Measurements from ENCODE around the gene CCER1. TPM values are rescaled to one million over a fixed set of nuclear protein-coding genes. Genes with fewer than 3 reads are reported as not detected.

The CCER1 gene
- total RNA-seq, 4 donors from 2014 or later, result not detected

DNA sequence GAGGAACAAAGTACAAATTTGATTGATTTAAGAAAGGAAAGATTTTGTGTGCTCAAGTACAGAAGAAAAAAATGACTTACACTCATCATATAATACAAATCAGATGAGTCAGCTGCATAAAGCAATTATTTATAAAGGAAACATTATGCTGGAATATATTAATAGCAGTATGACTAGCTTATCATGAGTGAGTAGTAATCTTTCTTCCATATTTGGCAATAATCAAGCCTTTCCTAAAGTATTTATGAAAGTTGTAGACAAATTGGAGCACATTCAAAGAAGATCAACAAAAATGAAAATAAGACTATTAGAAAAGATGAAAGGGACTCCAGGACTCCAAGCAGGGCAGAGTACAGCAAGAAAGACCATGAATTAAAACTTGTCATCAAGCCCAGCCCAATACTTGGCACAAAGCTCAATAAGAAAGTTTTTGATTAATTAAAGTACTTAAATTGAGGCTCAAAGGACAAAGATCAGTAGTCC is 32.8 kb downstream of the CCER1 start:
- Histone ChIP-seq H3K4me1 (peaks cover 4% of the 10 kb centered on the region), H3K36me3 (no peaks in the 10 kb centered on the region), H3K27ac (no peak overlapping the region), H3K4me3 (no peak overlapping the region), H3K9me3 (no peaks in the 10 kb centered on the region), H3K27me3 (no peaks in the 10 kb centered on the region)
- DNase-seq (ENCODE audit: low spot score in 2 of 2), result no peak
- TF ChIP-seq EP300 (IDR thresholded peaks at IDR 0.05) (no peak), POLR2AphosphoS5 (IDR thresholded peaks at IDR 0.05) (no peak), POLR2A (IDR thresholded peaks at IDR 0.05) (no peak)
- TF ChIP-seq, protein P1, sequence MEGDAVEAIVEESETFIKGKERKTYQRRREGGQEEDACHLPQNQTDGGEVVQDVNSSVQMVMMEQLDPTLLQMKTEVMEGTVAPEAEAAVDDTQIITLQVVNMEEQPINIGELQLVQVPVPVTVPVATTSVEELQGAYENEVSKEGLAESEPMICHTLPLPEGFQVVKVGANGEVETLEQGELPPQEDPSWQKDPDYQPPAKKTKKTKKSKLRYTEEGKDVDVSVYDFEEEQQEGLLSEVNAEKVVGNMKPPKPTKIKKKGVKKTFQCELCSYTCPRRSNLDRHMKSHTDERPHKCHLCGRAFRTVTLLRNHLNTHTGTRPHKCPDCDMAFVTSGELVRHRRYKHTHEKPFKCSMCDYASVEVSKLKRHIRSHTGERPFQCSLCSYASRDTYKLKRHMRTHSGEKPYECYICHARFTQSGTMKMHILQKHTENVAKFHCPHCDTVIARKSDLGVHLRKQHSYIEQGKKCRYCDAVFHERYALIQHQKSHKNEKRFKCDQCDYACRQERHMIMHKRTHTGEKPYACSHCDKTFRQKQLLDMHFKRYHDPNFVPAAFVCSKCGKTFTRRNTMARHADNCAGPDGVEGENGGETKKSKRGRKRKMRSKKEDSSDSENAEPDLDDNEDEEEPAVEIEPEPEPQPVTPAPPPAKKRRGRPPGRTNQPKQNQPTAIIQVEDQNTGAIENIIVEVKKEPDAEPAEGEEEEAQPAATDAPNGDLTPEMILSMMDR (IDR thresholded peaks at IDR 0.05), result no peak

DNA sequence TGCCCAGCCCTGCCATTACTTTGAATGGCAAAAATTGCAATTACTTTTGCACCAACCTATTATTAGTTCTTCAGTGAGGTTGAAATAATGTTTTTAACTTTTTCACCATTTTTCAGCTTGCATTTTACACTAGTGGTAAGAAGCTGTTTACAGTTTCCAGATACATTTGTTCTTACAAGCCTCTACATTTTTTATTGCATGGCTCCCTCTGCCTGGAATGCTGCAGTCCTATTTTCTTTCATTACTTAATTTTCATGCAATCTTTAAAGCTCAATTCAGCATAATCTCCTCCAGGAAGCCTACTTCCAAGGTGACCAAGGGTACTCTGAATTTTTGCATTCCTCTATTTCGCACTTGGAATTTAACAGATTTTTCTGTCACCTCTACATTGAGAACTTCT is 33.4 kb downstream of the CCER1 start:
- WGBS, result 92% methylated on average over 1 of the region's 1 CpG
- no peak for TF ChIP-seq POLR2A (IDR thresholded peaks at IDR 0.05)
- TF ChIP-seq POLR2AphosphoS5 (IDR thresholded peaks at IDR 0.05), result no peak
- no peak for DNase-seq (ENCODE audit: low spot score in 2 of 2)
- Histone ChIP-seq H3K27me3 (no peaks in the 10 kb centered on the region), H3K4me1 (peaks cover 4% of the 10 kb centered on the region), H3K27ac (no peak overlapping the region), H3K4me3 (no peak overlapping the region), H3K9me3 (no peaks in the 10 kb centered on the region), H3K36me3 (no peaks in the 10 kb centered on the region)

DNA sequence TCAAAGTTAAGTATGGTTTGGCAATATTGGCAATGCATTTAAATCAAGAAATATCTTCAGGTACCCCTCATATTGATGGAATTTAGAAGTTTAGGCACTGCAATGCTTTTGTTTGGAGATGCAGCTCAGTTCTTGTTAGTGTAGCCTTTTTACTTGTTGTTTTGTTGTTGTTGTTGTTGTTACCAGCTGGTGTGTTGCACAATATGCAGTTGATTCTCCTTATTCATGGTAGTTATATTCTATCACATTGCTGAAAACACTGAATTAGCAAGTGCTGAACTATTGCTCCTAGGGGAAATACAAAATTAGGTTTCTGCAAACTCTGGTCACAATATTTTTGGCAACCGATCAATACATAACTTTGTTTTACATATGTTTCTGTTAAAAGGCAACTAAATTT is 34.8 kb downstream of the CCER1 start:
- Histone ChIP-seq H3K4me1 (peaks cover 4% of the 10 kb centered on the region), H3K9me3 (no peaks in the 10 kb centered on the region), H3K4me3 (no peak overlapping the region), H3K36me3 (no peaks in the 10 kb centered on the region), H3K27me3 (no peaks in the 10 kb centered on the region), H3K27ac (no peak overlapping the region)
- DNase-seq (ENCODE audit: low spot score in 2 of 2), result no peak
- no peak for TF ChIP-seq POLR2A (IDR thresholded peaks at IDR 0.05)
- WGBS, result 97% methylated on average over 1 of the region's 1 CpG

DNA sequence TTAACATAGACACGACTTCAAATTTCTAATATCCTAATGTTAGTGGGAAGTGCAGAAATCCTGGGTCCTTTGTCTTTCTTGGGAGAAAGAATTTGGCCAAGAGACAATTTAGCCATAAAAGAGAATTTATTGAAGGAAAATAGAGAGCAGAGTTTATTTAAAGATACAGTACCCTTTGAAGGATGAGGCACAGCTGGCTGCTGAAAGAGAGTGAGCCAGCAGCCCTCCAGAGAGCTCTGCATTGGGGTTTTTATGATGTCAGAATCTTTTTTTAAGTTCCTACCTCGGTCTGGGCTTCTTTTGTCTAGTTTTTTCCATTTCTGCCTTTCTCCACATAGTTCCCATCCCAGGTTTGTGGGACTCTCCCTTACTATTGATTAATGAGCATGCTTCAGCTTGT is 37.5 kb downstream of the CCER1 start:
- TF ChIP-seq, protein P1 (IDR thresholded peaks at IDR 0.05), result no peak
- no peak for TF ChIP-seq POLR2AphosphoS5 (IDR thresholded peaks at IDR 0.05)
- Histone ChIP-seq H3K4me3 (no peak overlapping the region), H3K9me3 (no peaks in the 10 kb centered on the region), H3K4me1 (peaks cover 4% of the 10 kb centered on the region), H3K27ac (no peak overlapping the region), H3K27me3 (no peaks in the 10 kb centered on the region), H3K36me3 (no peaks in the 10 kb centered on the region)
- no peak for DNase-seq (ENCODE audit: low spot score in 2 of 2)
- WGBS, result 36% methylated on average over 2 of the region's 2 CpGs

DNA sequence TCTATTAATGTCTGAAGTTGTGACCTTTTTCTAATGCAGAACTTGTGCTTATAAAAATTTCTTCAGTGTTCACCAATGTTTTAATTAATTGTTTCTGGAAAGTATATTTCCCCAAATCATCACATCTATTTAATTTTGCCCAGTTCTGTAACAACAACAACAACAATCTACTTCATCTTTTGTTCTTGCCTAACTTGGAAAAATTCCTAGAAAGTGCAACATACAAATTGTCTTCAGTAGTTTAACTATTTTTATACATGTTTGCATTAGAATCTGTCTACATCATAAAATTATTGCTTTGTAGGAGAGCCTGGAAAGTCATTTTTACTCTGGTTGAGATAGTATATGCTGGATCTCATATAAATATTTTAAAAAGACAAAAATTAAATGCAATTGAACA is 38.5 kb downstream of the CCER1 start:
- H3K9me3 ChIP-seq, result no peaks in the 10 kb centered on the region
- TF ChIP-seq EP300 (IDR thresholded peaks at IDR 0.05) (no peak), POLR2A (IDR thresholded peaks at IDR 0.05) (no peak), POLR2AphosphoS5 (IDR thresholded peaks at IDR 0.05) (no peak)
- TF ChIP-seq, protein P1 (IDR thresholded peaks at IDR 0.05), result no peak
- H3K27me3 ChIP-seq, result no peaks in the 10 kb centered on the region
- H3K4me3 ChIP-seq, result no peak overlapping the region
- no peaks in the 10 kb centered on the region for H3K4me1 ChIP-seq
- no peak for DNase-seq (ENCODE audit: low spot score in 2 of 2)
- H3K36me3 ChIP-seq, result no peaks in the 10 kb centered on the region
- no peak overlapping the region for H3K27ac ChIP-seq

DNA sequence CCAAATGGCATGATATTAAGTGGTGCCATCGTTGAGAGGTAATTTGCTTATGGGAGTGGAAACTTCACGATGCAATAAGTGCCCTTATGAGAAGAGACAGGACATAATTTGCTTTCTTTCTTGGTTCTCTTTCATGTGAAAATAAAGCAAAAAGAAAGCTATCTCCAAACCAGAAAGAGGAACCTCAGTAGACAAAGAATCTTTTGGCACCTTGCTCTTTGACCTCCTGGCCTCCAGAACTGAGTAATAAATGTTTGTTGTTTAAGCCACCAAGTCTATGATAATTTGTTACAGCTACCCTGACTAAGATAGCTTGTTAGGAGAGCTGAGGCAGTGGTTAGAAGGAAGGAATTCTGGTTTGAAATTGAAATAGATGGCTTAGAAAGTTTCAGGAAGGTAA is 39.6 kb downstream of the CCER1 start:
- H3K27me3 ChIP-seq, result no peaks in the 10 kb centered on the region
- WGBS, result 71% methylated on average over 2 of the region's 2 CpGs
- H3K36me3 ChIP-seq, result no peaks in the 10 kb centered on the region
- no peak for DNase-seq (ENCODE audit: low spot score in 2 of 2)
- H3K4me3 ChIP-seq, result no peak overlapping the region
- TF ChIP-seq, protein P1 (IDR thresholded peaks at IDR 0.05), result no peak
- no peak for TF ChIP-seq POLR2AphosphoS5 (IDR thresholded peaks at IDR 0.05)
- no peak for TF ChIP-seq POLR2A (IDR thresholded peaks at IDR 0.05)
- no peak for TF ChIP-seq EP300 (IDR thresholded peaks at IDR 0.05)
- no peaks in the 10 kb centered on the region for H3K4me1 ChIP-seq
- H3K9me3 ChIP-seq, result no peaks in the 10 kb centered on the region
- no peak overlapping the region for H3K27ac ChIP-seq
